DND-41 (cell line): ENCODE results near the gene EPB41L2.

Experiments
- ATAC-seq: fragments of 200-7000 bp; cut with Tn5 transposase; 3 replicates; pipeline ENCODE4 v1.9.1; 2021; ENCODE audit warnings: low read depth; ENCODE audit not compliant: insufficient read depth
- DNase-seq: peaks from one replicate; pipeline ENCODE4 v3.0.0-alpha.2; 2020
- H2AFZ ChIP-seq: 2 replicates; pipeline ENCODE4 v1.6.0; 2012; ENCODE audit warnings: low read depth, low read length
- H3K27ac ChIP-seq: 2 replicates; pipeline ENCODE4 v1.5.1; 2012; ENCODE audit warnings: low read length, inconsistent platforms
- H3K27me3 ChIP-seq: fragments of 200-600 bp; sonication (generic); 2 replicates; pipeline ENCODE4 v1.6.0; 2012; ENCODE audit warnings: low read length, mild to moderate bottlenecking, inconsistent platforms; ENCODE audit not compliant: insufficient read depth, poor library complexity
- H3K36me3 ChIP-seq: 2 replicates; pipeline ENCODE4 v1.5.1; 2012; ENCODE audit warnings: low read length, inconsistent platforms; ENCODE audit not compliant: insufficient read depth
- H3K4me1 ChIP-seq: 2 replicates; pipeline ENCODE4 v1.5.1; 2012; ENCODE audit warnings: mild to moderate bottlenecking, low read length; ENCODE audit not compliant: insufficient read depth
- H3K4me2 ChIP-seq: 2 replicates; pipeline ENCODE4 v1.6.0; 2012; ENCODE audit warnings: mild to moderate bottlenecking, moderate library complexity, low read length, inconsistent platforms; ENCODE audit not compliant: insufficient read depth
- H3K4me3 ChIP-seq, 2 experiments: fragments of 200-600 bp in 1 of 2; shearing (Covaris generic) in 1 of 2; 2 replicates each; pipeline ENCODE4 v1.5.1; 2012 to 2016; ENCODE audit warnings: inconsistent platforms in 2 of 2, low read length in 2 of 2, mild to moderate bottlenecking in 2 of 2, low read depth in 1 of 2, moderate library complexity in 1 of 2
- H3K79me2 ChIP-seq: 2 replicates; pipeline ENCODE4 v1.6.0; 2012; ENCODE audit warnings: low read length, inconsistent platforms; ENCODE audit not compliant: insufficient read depth
- H3K9ac ChIP-seq: 2 replicates; pipeline ENCODE4 v1.6.0; 2012; ENCODE audit warnings: low read depth, mild to moderate bottlenecking, inconsistent platforms, low read length, moderate library complexity
- H3K9me3 ChIP-seq: 2 replicates; pipeline ENCODE4 v1.5.1; 2012; ENCODE audit warnings: low read length, moderate library complexity, mild to moderate bottlenecking, inconsistent platforms; ENCODE audit not compliant: insufficient read depth, severe bottlenecking
- H4K20me1 ChIP-seq: 2 replicates; pipeline ENCODE4 v1.6.0; 2012; ENCODE audit warnings: low read length; ENCODE audit not compliant: insufficient read depth
- CTCF ChIP-seq: IDR thresholded peaks from 2 replicates; pipeline ENCODE4 v1.5.1; 2012; ENCODE audit warnings: borderline replicate concordance, low read length, moderate library complexity, mild to moderate bottlenecking; ENCODE audit not compliant: poor library complexity, severe bottlenecking; ENCODE audit errors: extremely low read depth
- EZH2 ChIP-seq: IDR thresholded peaks from 3 replicates; pipeline ENCODE4 v1.6.1; 2012; ENCODE audit warnings: borderline replicate concordance, low read depth, mild to moderate bottlenecking, moderate library complexity, low read length, inconsistent platforms; ENCODE audit not compliant: severe bottlenecking

Gene EPB41L2

GRCh38 chr6:131045139-131045538 lies 17.9 kb downstream of the EPB41L2 start:
- Histone ChIP-seq H3K79me2 (peaks cover 91% of the 10 kb centered on the region), H4K20me1 (peaks cover 10% of the 10 kb centered on the region; the same call in 1 of the 2 replicates), H3K27me3 (no peaks in the 10 kb centered on the region), H3K9me3 (no peaks in the 10 kb centered on the region), H2AFZ (no peak overlapping the region), H3K36me3 (no peaks in the 10 kb centered on the region), H3K4me1 (no peaks in the 10 kb centered on the region), H3K27ac (no peak overlapping the region), H3K4me3 (no peak overlapping the region), H3K4me2 (no peak overlapping the region), H3K9ac (no peak overlapping the region)
- ATAC-seq (no peak), DNase-seq (no peak)
- no peak for TF ChIP-seq EZH2
- TF ChIP-seq CTCF, result no peak

- Histone ChIP-seq H3K36me3 (no peaks in the 10 kb centered on the region), H3K27me3 (no peaks in the 10 kb centered on the region), H2AFZ (no peak overlapping the region), H3K9ac (no peak overlapping the region), H3K9me3 (no peaks in the 10 kb centered on the region), H3K4me2 (no peak overlapping the region), H3K79me2 (peaks cover 93% of the 10 kb centered on the region), H3K4me3 (no peak overlapping the region), H4K20me1 (peaks cover 13% of the 10 kb centered on the region; the same call in 1 of the 2 replicates), H3K27ac (no peak overlapping the region), H3K4me1 (no peaks in the 10 kb centered on the region)
- TF ChIP-seq CTCF, result no peak
- TF ChIP-seq EZH2, result no peak
- DNase-seq (no peak), ATAC-seq (no peak)
Measured at GRCh38 chr6:131043902-131044447, 19.1 kb downstream of the EPB41L2 start.

GRCh38 chr6:131042664-131043063 lies 20.4 kb downstream of the EPB41L2 start:
- ATAC-seq, result no peak
- no peak overlapping the region for H3K27ac ChIP-seq

More at GRCh38 chr6:131042664-131043063, 20.4 kb downstream of the EPB41L2 start:
- no peak for DNase-seq
- H2AFZ ChIP-seq, result no peak overlapping the region
- H3K9ac ChIP-seq, result no peak overlapping the region
- H3K4me2 ChIP-seq, result no peak overlapping the region
- H3K79me2 ChIP-seq, result peaks cover 93% of the 10 kb centered on the region
- H3K9me3 ChIP-seq, result no peaks in the 10 kb centered on the region
- no peak overlapping the region for H3K4me3 ChIP-seq
- H3K27me3 ChIP-seq, result no peaks in the 10 kb centered on the region
- peaks cover 13% of the 10 kb centered on the region; the same call in 1 of the 2 replicates for H4K20me1 ChIP-seq
- no peaks in the 10 kb centered on the region for H3K4me1 ChIP-seq
- TF ChIP-seq EZH2 (no peak), CTCF (no peak)
- no peaks in the 10 kb centered on the region for H3K36me3 ChIP-seq
